Panc1 (cell line): ENCODE results near the gene TRERF1. TPM values are rescaled to one million over a fixed set of nuclear protein-coding genes. Genes with fewer than 3 reads are reported as not detected.
"Not testable (repeated sequence)": the region's sequence is repeated elsewhere in the genome, so short reads cannot be mapped to it uniquely, and the experiment has no call there.

Source experiments
- ATAC-seq: fragments of 200-7000 bp; cut with Tn5 transposase; 2 replicates; pipeline ENCODE4 v1.9.1; 2020; ENCODE audit warnings: mild to moderate bottlenecking, moderate library complexity
- BruUV-seq: library from RNA; stranded (reverse); fragments of 400-500 nt; replicated peaks from 2 replicates; lab custom pipeline; 2021; lab: Mats Ljungman, UMichigan
- CTCF ChIA-PET: fragments of 300-600 bp; sonication (Branson Sonifier 250); formaldehyde crosslinking; loops from one replicate; lab custom pipeline; 2022; ENCODE audit warnings: antibody characterized with exemption; lab: Charles Lee
- POLR2A ChIA-PET: fragments of 300-600 bp; sonication (Branson Sonifier 250); formaldehyde crosslinking; loops from one replicate; lab custom pipeline; 2022; ENCODE audit warnings: antibody characterized with exemption; lab: Charles Lee
- DNase-seq: peaks from one replicate; pipeline ENCODE4 v3.0.0-alpha.2; 2010; ENCODE audit warnings: low read depth, low spot score
- H3K27ac ChIP-seq: 2 replicates; pipeline ENCODE4 v1.5.1; 2011; ENCODE audit warnings: mild to moderate bottlenecking, low read length, inconsistent platforms
- H3K27me3 ChIP-seq: fragments of 200-500 bp; sonication (Bioruptor generic); 2 replicates; pipeline ENCODE4 v1.6.0; 2014; ENCODE audit warnings: low read length, inconsistent platforms; ENCODE audit not compliant: control insufficient read depth, insufficient read depth
- H3K36me3 ChIP-seq: fragments of 200-500 bp; sonication (Bioruptor generic); 2 replicates; pipeline ENCODE4 v1.5.1; 2014; ENCODE audit warnings: inconsistent platforms, mild to moderate bottlenecking, low read length, moderate library complexity; ENCODE audit not compliant: control insufficient read depth, insufficient read depth
- H3K4me1 ChIP-seq: 2 replicates; pipeline ENCODE4 v1.5.1; 2011; ENCODE audit warnings: inconsistent platforms, mild to moderate bottlenecking, low read length, moderate library complexity; ENCODE audit not compliant: control insufficient read depth, insufficient read depth
- H3K4me3 ChIP-seq, 2 experiments: 2 replicates each; pipeline ENCODE4 v1.5.1; 2011 to 2012; ENCODE audit warnings: low read depth in 2 of 2, low read length in 2 of 2, mild to moderate bottlenecking in 2 of 2, inconsistent platforms in 1 of 2, moderate library complexity in 1 of 2
- H3K9me3 ChIP-seq: fragments of 200-500 bp; sonication (Bioruptor generic); 2 replicates; pipeline ENCODE4 v1.5.1; 2014; ENCODE audit warnings: low read depth, mild to moderate bottlenecking, inconsistent platforms, low read length, moderate library complexity; ENCODE audit not compliant: control insufficient read depth, insufficient read depth
- POLR2AphosphoS5 ChIP-seq: IDR thresholded peaks from 2 replicates; pipeline ENCODE4 v1.6.1; 2012; ENCODE audit warnings: mild to moderate bottlenecking, low read depth, low read length, moderate library complexity
- REST ChIP-seq, 2 experiments: IDR thresholded peaks; 2 replicates each; pipeline ENCODE4 v1.6.1; 2011 to 2012; ENCODE audit warnings: low read depth in 2 of 2, control low read depth in 1 of 2, low read length in 1 of 2, mild to moderate bottlenecking in 1 of 2, moderate library complexity in 1 of 2; ENCODE audit not compliant: insufficient read depth in 1 of 2
- SIN3A ChIP-seq: IDR thresholded peaks from 2 replicates; pipeline ENCODE4 v1.6.1; 2012; ENCODE audit warnings: low read depth, mild to moderate bottlenecking, low read length, moderate library complexity, borderline replicate concordance; ENCODE audit not compliant: insufficient read depth
- TCF7L2 ChIP-seq: IDR thresholded peaks from 2 replicates; pipeline ENCODE4 v1.6.1; 2011; ENCODE audit warnings: mild to moderate bottlenecking, low read depth, low read length, inconsistent platforms
- in situ Hi-C: cut with HindIII; loops from 2 replicates; pipeline ENCODE4 v1.10.0; 2016; ENCODE audit warnings: low sequenced_read_pairs, low pct_unique_long_range_greater_than_20kb
- intact Hi-C: fragments of 100-400 bp; cut with micrococcal nuclease; formaldehyde crosslinking; loops from one replicate; pipeline ENCODE4 v1.10.0; 2022; ENCODE audit not compliant: unreplicated experiment
- total RNA-seq: library from RNA; stranded (reverse); gene quantifications from one replicate; pipeline ENCODE4 v1.2.1, GENCODE V29; 2021; ENCODE audit not compliant: unreplicated experiment
- TF ChIP-seq, protein P1 (sequence below): fragments of 450-650 bp; IDR thresholded peaks from 2 replicates; pipeline ENCODE4 v1.5.1; 2017; ENCODE audit warnings: mild to moderate bottlenecking

TRERF1 gene
- total RNA-seq, 1 experiment from 2014 or later: 30.6 TPM

DNA sequence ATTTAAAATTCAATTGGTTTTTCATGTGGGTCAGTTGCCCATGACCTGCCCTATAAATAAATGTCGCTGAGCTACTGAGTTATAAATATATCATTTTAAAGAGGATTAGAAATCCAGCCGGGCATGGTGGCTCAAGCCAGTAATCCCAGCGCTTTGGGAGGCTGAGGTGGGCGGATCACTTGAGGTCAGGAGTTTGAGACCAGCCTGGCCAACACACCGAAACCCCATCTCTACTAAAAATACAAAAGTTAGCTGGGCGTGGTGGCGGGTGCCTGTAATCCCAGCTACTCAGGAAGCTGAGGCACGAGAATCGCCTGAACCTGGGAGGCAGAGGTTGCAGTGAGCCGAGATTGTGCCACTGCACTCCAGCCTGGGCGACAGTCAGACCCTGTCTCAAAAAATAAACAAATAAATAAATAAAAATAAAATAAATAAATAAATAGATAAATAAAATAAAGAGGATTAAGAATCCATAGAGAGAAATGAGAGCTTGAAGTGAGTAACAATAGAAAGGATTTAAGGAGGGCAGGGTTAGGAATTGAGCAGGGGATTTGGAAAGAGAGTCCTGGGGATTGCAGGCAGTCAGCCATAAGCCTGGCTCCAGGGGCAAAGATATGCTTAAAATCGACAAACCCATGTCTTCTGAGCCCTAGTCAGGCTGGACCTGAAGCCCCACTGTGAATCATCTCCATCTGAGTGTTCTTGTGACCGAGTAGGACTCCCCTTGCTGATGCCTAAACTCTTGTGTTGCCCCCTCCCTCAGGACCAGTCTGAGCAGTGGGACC, 249.4 kb downstream of the TRERF1 start:
- H3K9me3 ChIP-seq, intact Hi-C loops, ATAC-seq, DNase-seq, H3K4me1 ChIP-seq, BruUV-seq, POLR2A ChIA-PET, H3K27me3 ChIP-seq, in situ Hi-C loops, H3K36me3 ChIP-seq, H3K4me3 ChIP-seq: not testable (repeated sequence)
- H3K27ac ChIP-seq: peak overlapping the region; percentile 45; the same call in 1 of the 2 replicates
- TF ChIP-seq POLR2AphosphoS5: peak; percentile 30; the same call in 1 of the 2 replicates
- CTCF ChIA-PET: interaction anchor here (1.0 kb wide), 1 partner anchor 330 kb away, joined by 3 read pairs; no protein-coding TSS in a partner anchor

DNA sequence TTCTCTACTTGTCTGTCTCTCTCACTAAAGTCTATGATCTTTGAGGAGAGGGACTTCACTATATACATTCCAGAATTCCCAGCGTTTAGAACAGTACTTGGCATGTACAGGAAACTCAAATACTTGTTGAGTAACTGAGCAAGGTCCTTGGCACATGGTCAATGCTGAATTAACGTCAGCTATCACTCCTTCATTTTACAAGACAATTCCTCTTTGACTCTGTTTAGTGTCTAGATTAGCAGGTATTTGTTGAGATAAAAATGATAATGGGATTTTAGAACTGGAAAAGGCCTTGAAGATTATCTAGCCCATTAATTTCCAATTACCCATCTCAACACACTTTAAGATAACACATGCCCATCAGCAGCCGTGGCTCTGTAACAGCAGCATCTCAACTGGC, 250.3 kb downstream of the TRERF1 start:
- H3K27me3 ChIP-seq: no peaks in the 10 kb centered on the region

More for the DNA sequence above, 250.3 kb downstream of the TRERF1 start:
- Histone ChIP-seq H3K9me3 (no peaks in the 10 kb centered on the region), H3K27ac (peak overlapping the region; percentile 32), H3K4me3 (no peak overlapping the region), H3K4me1 (peaks cover 5% of the 10 kb centered on the region; the same call in 1 of the 2 replicates), H3K36me3 (no peaks in the 10 kb centered on the region)
- DNase-seq (no peak), ATAC-seq (no peak)
- POLR2A ChIA-PET: no interaction called here
- CTCF ChIA-PET: no interaction called here
- BruUV-seq: no TSS peak
- TF ChIP-seq SIN3A (no peak), POLR2AphosphoS5 (no peak), TCF7L2 (no peak), REST (IDR thresholded peaks at IDR 0.05; ENCODE audit: insufficient read depth in 1 of 2, low read depth in 2 of 2, low read length in 1 of 2) (no peak)
- TF ChIP-seq, protein P1, sequence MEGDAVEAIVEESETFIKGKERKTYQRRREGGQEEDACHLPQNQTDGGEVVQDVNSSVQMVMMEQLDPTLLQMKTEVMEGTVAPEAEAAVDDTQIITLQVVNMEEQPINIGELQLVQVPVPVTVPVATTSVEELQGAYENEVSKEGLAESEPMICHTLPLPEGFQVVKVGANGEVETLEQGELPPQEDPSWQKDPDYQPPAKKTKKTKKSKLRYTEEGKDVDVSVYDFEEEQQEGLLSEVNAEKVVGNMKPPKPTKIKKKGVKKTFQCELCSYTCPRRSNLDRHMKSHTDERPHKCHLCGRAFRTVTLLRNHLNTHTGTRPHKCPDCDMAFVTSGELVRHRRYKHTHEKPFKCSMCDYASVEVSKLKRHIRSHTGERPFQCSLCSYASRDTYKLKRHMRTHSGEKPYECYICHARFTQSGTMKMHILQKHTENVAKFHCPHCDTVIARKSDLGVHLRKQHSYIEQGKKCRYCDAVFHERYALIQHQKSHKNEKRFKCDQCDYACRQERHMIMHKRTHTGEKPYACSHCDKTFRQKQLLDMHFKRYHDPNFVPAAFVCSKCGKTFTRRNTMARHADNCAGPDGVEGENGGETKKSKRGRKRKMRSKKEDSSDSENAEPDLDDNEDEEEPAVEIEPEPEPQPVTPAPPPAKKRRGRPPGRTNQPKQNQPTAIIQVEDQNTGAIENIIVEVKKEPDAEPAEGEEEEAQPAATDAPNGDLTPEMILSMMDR: no peak
- in situ Hi-C loops: no loop called here
- intact Hi-C loops: no loop called here
